ENCODE data around the gene CCKAR. TPM values are rescaled to one million over a fixed set of nuclear protein-coding genes. Genes with fewer than 3 reads are reported as not detected.

The CCKAR gene
- total and polyA plus RNA-seq, 2 experiments from 2014 or later, result not detected

- no peak for TF ChIP-seq ZNF331 (CRISPR knock-in tag; IDR thresholded peaks at IDR 0.05; ENCODE audit: low read depth)
- no peak for TF ChIP-seq EZH2 (IDR thresholded peaks at IDR 0.05; ENCODE audit: low read depth, unreplicated experiment)
- TF ChIP-seq ZNF462 (CRISPR knock-in tag; IDR thresholded peaks at IDR 0.05), result no peak
- TF ChIP-seq ETS1 (IDR thresholded peaks at IDR 0.05), result no peak
- TF ChIP-seq CTCF (conservative IDR thresholded peaks at IDR 0.05; ENCODE audit: low read depth in 2 of 2), result no peak
- no peak for TF ChIP-seq JUNB (IDR thresholded peaks at IDR 0.05; ENCODE audit: unreplicated experiment)
- TF ChIP-seq POLR2AphosphoS5 (IDR thresholded peaks at IDR 0.05; ENCODE audit: low read depth), result no peak
- TF ChIP-seq REST (IDR thresholded peaks at IDR 0.05; ENCODE audit: unreplicated experiment), result no peak
- no peak for TF ChIP-seq STAT1 (IDR thresholded peaks at IDR 0.05; ENCODE audit: unreplicated experiment)
- no peak for TF ChIP-seq CREB1 (CRISPR knock-in tag; IDR thresholded peaks at IDR 0.05; ENCODE audit: low read depth)
- no peak for TF ChIP-seq EZH2phosphoT487 (IDR thresholded peaks at IDR 0.05; ENCODE audit: unreplicated experiment)
- no peak for TF ChIP-seq NANOG (IDR thresholded peaks at IDR 0.05; ENCODE audit: borderline replicate concordance)
- no peak for TF ChIP-seq ZNF114 (CRISPR knock-in tag; IDR thresholded peaks at IDR 0.05)
- no peaks in the 10 kb centered on the region for H4K20me1 ChIP-seq (replicated peaks; ENCODE audit: insufficient read depth)
- H3K9me3 Mint-ChIP-seq, result peaks cover 8% of the 10 kb centered on the region; the same call in 2 of the 3 replicates
- no peak overlapping the region for H3K4me3 Mint-ChIP-seq
- 0 out of 2 replicates have a peak, but pooled peaks cover 3% of the 10 kb centered on the region for H3K9me2 ChIP-seq (ENCODE audit: insufficient read depth)
- DNase-seq (ENCODE audit: low spot score) (no peak), ATAC-seq (no peak)
- H3F3A ChIP-seq (replicated peaks; ENCODE audit: low read depth), result no peaks in the 10 kb centered on the region
- no peaks in the 10 kb centered on the region for H3K79me2 ChIP-seq (replicated peaks; ENCODE audit: insufficient read depth)
- no peak overlapping the region for H3K27ac ChIP-seq (ENCODE audit: low read depth)
- no peak overlapping the region for H3K4me3 ChIP-seq
- H3K36me3 Mint-ChIP-seq (ENCODE audit: low read depth), result no peaks in the 10 kb centered on the region
- no peak overlapping the region for H3K27ac Mint-ChIP-seq
- no peaks in the 10 kb centered on the region for H3K27me3 ChIP-seq (ENCODE audit: insufficient read depth)
- no peak overlapping the region for H3K4me2 ChIP-seq
- peaks cover 6% of the 10 kb centered on the region for H3K27me3 Mint-ChIP-seq (ENCODE audit: insufficient read depth, low read depth, poor library complexity)
- H3K4me1 Mint-ChIP-seq, result peaks cover 5% of the 10 kb centered on the region
- H2AFZ ChIP-seq, result no peak overlapping the region; the same call in 1 of the 2 replicates
- peaks cover 5% of the 10 kb centered on the region for H3K4me1 ChIP-seq (ENCODE audit: insufficient read depth)
- no peaks in the 10 kb centered on the region for H3K36me3 ChIP-seq (ENCODE audit: insufficient read depth)
Measured at GRCh38 chr4:26466578-26467270, 23.6 kb downstream of the CCKAR start.
